Measurements from ENCODE around the gene KIF1A. TPM values are rescaled to one million over a fixed set of nuclear protein-coding genes. Genes with fewer than 3 reads are reported as not detected.

The KIF1A gene
- total RNA-seq, 1 experiment from 2014 or later, result 279 TPM

DNA sequence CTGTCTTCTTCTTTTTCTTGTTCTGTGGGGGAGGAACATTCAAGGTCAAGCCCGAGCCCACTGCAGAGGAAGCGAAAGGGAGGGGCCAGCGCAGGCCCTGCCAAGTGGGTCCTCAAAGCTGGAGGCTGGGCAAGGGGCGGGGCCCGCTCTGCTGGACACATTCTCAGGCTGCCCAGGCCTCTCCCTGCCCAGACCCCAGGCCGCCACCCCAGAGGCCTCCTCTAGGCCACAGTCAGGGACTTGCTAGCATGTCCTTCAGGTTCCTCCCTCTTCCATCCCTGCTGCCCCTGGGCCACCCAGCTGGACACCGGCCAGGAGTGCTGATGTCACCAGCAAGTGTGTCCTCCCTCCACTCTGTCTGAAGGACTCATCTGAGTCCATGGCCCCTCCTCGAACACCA is 44.1 kb downstream of the KIF1A start:
- Mint-ChIP-seq H3K9me3 (no peaks in the 10 kb centered on the region), H3K27ac (no peak overlapping the region), H3K36me3 (peaks cover 24% of the 10 kb centered on the region), H3K4me1 (no peaks in the 10 kb centered on the region), H3K4me3 (no peak overlapping the region), H3K27me3 (ENCODE audit: low read depth) (no peaks in the 10 kb centered on the region)
- ChIA-PET POLR2A (no interaction called here), CTCF (no interaction called here)
- TF ChIP-seq NR2C2 (CRISPR knock-in tag; IDR thresholded peaks at IDR 0.05) (no peak), NFE2L1 (CRISPR knock-in tag; IDR thresholded peaks at IDR 0.05) (no peak), SP1 (CRISPR knock-in tag; conservative IDR thresholded peaks at IDR 0.05) (no peak), TCF7 (CRISPR knock-in tag; IDR thresholded peaks at IDR 0.05; ENCODE audit: low read depth) (no peak), ZNF317 (CRISPR knock-in tag; IDR thresholded peaks at IDR 0.05; ENCODE audit: borderline replicate concordance, low read depth) (no peak), CREB1 (CRISPR knock-in tag; IDR thresholded peaks at IDR 0.05) (no peak), FOXP1 (CRISPR knock-in tag; IDR thresholded peaks at IDR 0.05; ENCODE audit: borderline replicate concordance) (no peak), CREM (CRISPR knock-in tag; IDR thresholded peaks at IDR 0.05) (no peak), SMAD4 (CRISPR knock-in tag; IDR thresholded peaks at IDR 0.05) (no peak), RELA (CRISPR knock-in tag; IDR thresholded peaks at IDR 0.05; ENCODE audit: borderline replicate concordance) (no peak), ETV6 (CRISPR knock-in tag; IDR thresholded peaks at IDR 0.05) (no peak), EMX1 (CRISPR knock-in tag; IDR thresholded peaks at IDR 0.05) (no peak)
- TF ChIP-seq, protein P1, sequence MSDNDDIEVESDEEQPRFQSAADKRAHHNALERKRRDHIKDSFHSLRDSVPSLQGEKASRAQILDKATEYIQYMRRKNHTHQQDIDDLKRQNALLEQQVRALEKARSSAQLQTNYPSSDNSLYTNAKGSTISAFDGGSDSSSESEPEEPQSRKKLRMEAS (CRISPR knock-in tag; IDR thresholded peaks at IDR 0.05), result no peak
- TF ChIP-seq, protein P2, sequence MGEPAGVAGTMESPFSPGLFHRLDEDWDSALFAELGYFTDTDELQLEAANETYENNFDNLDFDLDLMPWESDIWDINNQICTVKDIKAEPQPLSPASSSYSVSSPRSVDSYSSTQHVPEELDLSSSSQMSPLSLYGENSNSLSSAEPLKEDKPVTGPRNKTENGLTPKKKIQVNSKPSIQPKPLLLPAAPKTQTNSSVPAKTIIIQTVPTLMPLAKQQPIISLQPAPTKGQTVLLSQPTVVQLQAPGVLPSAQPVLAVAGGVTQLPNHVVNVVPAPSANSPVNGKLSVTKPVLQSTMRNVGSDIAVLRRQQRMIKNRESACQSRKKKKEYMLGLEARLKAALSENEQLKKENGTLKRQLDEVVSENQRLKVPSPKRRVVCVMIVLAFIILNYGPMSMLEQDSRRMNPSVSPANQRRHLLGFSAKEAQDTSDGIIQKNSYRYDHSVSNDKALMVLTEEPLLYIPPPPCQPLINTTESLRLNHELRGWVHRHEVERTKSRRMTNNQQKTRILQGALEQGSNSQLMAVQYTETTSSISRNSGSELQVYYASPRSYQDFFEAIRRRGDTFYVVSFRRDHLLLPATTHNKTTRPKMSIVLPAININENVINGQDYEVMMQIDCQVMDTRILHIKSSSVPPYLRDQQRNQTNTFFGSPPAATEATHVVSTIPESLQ (CRISPR knock-in tag; IDR thresholded peaks at IDR 0.05), result no peak
- TF ChIP-seq, protein P3, sequence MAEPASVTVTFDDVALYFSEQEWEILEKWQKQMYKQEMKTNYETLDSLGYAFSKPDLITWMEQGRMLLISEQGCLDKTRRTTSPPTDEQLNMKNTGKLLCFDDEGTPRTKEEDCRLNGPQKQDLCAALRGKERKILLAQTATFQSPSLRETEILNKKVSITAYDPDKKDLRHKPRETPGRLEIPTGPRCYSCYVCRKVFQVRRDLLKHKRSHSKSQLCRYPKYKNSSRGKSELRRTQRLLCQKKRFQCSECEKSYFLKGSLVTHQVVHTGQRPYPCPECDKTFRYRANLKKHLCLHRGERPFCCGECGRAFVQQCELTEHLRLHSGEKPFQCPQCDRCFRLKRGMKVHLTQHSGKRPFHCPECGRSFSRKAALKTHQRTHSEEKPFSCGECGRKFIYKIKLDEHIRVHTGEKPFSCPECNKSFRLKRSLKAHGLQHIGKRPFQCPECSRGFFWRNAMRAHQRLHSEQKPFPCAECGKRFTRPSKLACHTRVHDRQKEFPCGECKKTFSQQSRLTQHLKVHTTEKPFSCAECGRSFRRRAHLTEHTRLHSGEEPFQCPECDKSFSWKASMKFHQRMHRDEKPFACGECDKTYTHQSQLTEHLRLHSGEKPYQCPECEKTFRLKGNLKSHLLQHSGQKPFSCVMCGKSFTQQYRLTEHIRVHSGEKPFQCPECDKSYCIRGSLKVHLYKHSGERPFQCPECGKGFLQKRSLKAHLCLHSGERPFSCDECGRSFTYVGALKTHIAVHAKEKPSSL (CRISPR knock-in tag; conservative IDR thresholded peaks at IDR 0.05), result no peak
- TF ChIP-seq, protein P4, sequence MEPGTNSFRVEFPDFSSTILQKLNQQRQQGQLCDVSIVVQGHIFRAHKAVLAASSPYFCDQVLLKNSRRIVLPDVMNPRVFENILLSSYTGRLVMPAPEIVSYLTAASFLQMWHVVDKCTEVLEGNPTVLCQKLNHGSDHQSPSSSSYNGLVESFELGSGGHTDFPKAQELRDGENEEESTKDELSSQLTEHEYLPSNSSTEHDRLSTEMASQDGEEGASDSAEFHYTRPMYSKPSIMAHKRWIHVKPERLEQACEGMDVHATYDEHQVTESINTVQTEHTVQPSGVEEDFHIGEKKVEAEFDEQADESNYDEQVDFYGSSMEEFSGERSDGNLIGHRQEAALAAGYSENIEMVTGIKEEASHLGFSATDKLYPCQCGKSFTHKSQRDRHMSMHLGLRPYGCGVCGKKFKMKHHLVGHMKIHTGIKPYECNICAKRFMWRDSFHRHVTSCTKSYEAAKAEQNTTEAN (CRISPR knock-in tag; IDR thresholded peaks at IDR 0.05), result no peak
- TF ChIP-seq, protein P5, sequence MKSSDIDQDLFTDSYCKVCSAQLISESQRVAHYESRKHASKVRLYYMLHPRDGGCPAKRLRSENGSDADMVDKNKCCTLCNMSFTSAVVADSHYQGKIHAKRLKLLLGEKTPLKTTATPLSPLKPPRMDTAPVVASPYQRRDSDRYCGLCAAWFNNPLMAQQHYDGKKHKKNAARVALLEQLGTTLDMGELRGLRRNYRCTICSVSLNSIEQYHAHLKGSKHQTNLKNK (CRISPR knock-in tag; IDR thresholded peaks at IDR 0.05), result no peak
- ATAC-seq (no peak), DNase-seq (ENCODE audit: low spot score) (no peak)

DNA sequence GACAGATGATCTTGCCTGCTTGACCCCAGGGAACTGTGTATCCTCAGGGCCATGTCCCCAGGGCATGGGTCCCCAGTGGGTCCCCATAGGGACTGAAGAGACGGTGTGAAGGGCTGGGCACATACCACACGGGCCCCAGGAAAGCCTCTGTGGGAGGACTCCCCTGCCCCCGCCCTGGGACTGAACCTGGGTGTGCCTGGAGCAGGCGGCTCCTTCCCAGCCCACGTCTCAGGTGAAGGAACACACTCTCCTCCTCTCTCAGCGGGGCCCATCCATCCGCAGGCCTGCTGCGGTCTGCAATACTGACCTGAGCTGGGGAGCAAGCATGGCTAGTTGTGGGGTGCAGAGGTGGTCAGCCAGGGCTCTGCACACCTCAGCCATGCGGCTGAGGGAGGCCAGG is 45.2 kb downstream of the KIF1A start:
- Mint-ChIP-seq H3K27me3 (ENCODE audit: low read depth) (no peaks in the 10 kb centered on the region), H3K27ac (no peak overlapping the region), H3K9me3 (no peaks in the 10 kb centered on the region), H3K4me1 (no peaks in the 10 kb centered on the region), H3K4me3 (no peak overlapping the region), H3K36me3 (peaks cover 28% of the 10 kb centered on the region)
- CTCF ChIA-PET, result no interaction called here
- DNase-seq (ENCODE audit: low spot score), result no peak
- ATAC-seq, result no peak
- POLR2A ChIA-PET, result no interaction called here
- TF ChIP-seq, protein P6, sequence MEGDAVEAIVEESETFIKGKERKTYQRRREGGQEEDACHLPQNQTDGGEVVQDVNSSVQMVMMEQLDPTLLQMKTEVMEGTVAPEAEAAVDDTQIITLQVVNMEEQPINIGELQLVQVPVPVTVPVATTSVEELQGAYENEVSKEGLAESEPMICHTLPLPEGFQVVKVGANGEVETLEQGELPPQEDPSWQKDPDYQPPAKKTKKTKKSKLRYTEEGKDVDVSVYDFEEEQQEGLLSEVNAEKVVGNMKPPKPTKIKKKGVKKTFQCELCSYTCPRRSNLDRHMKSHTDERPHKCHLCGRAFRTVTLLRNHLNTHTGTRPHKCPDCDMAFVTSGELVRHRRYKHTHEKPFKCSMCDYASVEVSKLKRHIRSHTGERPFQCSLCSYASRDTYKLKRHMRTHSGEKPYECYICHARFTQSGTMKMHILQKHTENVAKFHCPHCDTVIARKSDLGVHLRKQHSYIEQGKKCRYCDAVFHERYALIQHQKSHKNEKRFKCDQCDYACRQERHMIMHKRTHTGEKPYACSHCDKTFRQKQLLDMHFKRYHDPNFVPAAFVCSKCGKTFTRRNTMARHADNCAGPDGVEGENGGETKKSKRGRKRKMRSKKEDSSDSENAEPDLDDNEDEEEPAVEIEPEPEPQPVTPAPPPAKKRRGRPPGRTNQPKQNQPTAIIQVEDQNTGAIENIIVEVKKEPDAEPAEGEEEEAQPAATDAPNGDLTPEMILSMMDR (IDR thresholded peaks at IDR 0.05), result no peak
- TF ChIP-seq CBFB (CRISPR knock-in tag; IDR thresholded peaks at IDR 0.05; ENCODE audit: low read depth) (no peak), SMAD3 (CRISPR knock-in tag; IDR thresholded peaks at IDR 0.05; ENCODE audit: borderline replicate concordance) (no peak), ZNF219 (CRISPR knock-in tag; IDR thresholded peaks at IDR 0.05; ENCODE audit: borderline replicate concordance) (no peak), ZNF416 (CRISPR knock-in tag; IDR thresholded peaks at IDR 0.05) (no peak), ELF4 (CRISPR knock-in tag; IDR thresholded peaks at IDR 0.05; ENCODE audit: low read depth) (no peak), NFYB (CRISPR knock-in tag; conservative IDR thresholded peaks at IDR 0.05; ENCODE audit: low read depth) (no peak), HMGA2 (CRISPR knock-in tag; IDR thresholded peaks at IDR 0.05) (no peak)
- TF ChIP-seq, protein P7, sequence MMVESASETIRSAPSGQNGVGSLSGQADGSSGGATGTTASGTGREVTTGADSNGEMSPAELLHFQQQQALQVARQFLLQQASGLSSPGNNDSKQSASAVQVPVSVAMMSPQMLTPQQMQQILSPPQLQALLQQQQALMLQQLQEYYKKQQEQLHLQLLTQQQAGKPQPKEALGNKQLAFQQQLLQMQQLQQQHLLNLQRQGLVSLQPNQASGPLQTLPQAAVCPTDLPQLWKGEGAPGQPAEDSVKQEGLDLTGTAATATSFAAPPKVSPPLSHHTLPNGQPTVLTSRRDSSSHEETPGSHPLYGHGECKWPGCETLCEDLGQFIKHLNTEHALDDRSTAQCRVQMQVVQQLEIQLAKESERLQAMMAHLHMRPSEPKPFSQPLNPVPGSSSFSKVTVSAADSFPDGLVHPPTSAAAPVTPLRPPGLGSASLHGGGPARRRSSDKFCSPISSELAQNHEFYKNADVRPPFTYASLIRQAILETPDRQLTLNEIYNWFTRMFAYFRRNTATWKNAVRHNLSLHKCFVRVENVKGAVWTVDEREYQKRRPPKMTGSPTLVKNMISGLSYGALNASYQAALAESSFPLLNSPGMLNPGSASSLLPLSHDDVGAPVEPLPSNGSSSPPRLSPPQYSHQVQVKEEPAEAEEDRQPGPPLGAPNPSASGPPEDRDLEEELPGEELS (CRISPR knock-in tag; IDR thresholded peaks at IDR 0.05), result no peak
- TF ChIP-seq, protein P5 (CRISPR knock-in tag; IDR thresholded peaks at IDR 0.05), result no peak
